Heart left ventricle (tissue), 16 donors: ENCODE data around the gene TRIM14. TPM values are rescaled to one million over a fixed set of nuclear protein-coding genes. Genes with fewer than 3 reads are reported as not detected.

Experiments
- ATAC-seq, 4 donors: fragments of 200-7000 bp; cut with Tn5 transposase; one replicate each; pipeline ENCODE4 v1.9.1; 2020 to 2022; ENCODE audit warnings: moderate library complexity in 4 of 4, mild to moderate bottlenecking in 3 of 4, moderate number of reproducible peaks in 1 of 4
- DNase-seq, 5 donors: peaks; one replicate each; pipeline ENCODE4 v3.0.0-alpha.2; 2020
- H3K27ac ChIP-seq, 12 donors: fragments of 200-600 bp; sonication (generic) in 4 of 12; one replicate each; pipeline versions ENCODE4 v1.5.0 to v1.8.0; 2016 to 2022; ENCODE audit warnings: mild to moderate bottlenecking in 2 of 12
- H3K27me3 ChIP-seq, 9 donors: fragments of 200-600 bp; sonication (generic) in 2 of 9; one replicate each; pipeline versions ENCODE4 v1.5.1 to v1.8.0; 2016 to 2022; ENCODE audit warnings: mild to moderate bottlenecking in 3 of 9
- H3K36me3 ChIP-seq, 9 donors: fragments of 200-600 bp; sonication (generic) in 2 of 9; one replicate each; pipeline versions ENCODE4 v1.5.0 to v1.8.0; 2018 to 2022; ENCODE audit warnings: mild to moderate bottlenecking in 2 of 9
- H3K4me1 ChIP-seq, 12 donors: fragments of 200-600 bp; sonication (generic) in 4 of 12; one replicate each; pipeline versions ENCODE4 v1.5.0 to v1.8.0; 2016 to 2022; ENCODE audit warnings: mild to moderate bottlenecking in 3 of 12
- H3K4me3 ChIP-seq, 12 donors: fragments of 200-600 bp; sonication (generic) in 4 of 12; one replicate each; pipeline versions ENCODE4 v1.5.0 to v1.8.0; 2017 to 2022; ENCODE audit warnings: mild to moderate bottlenecking in 9 of 12, moderate library complexity in 4 of 12
- H3K9me3 ChIP-seq, 12 donors: fragments of 200-600 bp; sonication (generic) in 4 of 12; one replicate each; pipeline versions ENCODE4 v1.5.0 to v1.8.0; 2016 to 2022; ENCODE audit warnings: mild to moderate bottlenecking in 1 of 12
- CTCF ChIP-seq, 12 donors: fragments of 200-600 bp; sonication (generic) in 4 of 12; IDR thresholded peaks; one replicate each; pipeline versions ENCODE4 v1.5.0 to v1.8.0; 2018 to 2022; ENCODE audit warnings: antibody characterized with exemption in 12 of 12, mild to moderate bottlenecking in 5 of 12
- POLR2A ChIP-seq, 2 donors: fragments of 450-650 bp; IDR thresholded peaks; one replicate each; pipeline ENCODE4 v1.6.1; 2017; ENCODE audit warnings: antibody characterized with exemption in 2 of 2, mild to moderate bottlenecking in 2 of 2, moderate library complexity in 2 of 2
- WGBS, 4 donors: extraction: QIAGEN DNeasy Blood & Tissue Kit in 2 of 4; methylation state at CpG; one replicate each; pipeline versions ENCODE4 v1.1.5 to v1.1.7; 2013 to 2018; 5-methylcytosine and 5-hydroxymethylcytosine counted together
- intact Hi-C, 10 donors: fragments of 100-400 bp; cut with DNase I; formaldehyde crosslinking; loops; one replicate each; pipeline versions ENCODE4 v1.11.1 to v1.14.2; 2022
- polyA plus RNA-seq, 2 donors: library from polyadenylated mRNA; stranded (reverse); fragments of 200-250 nt; gene quantifications; one replicate each; pipeline ENCODE4 v1.2.3, GENCODE V29; 2013
- total RNA-seq, 9 donors: library from RNA; depleted of rRNA in 2 of 9; stranded (reverse); fragments of >200 nt in 2 of 9; fragmentation: NEBNext Ultra II Directional in 3 of 9; extraction: Animal tissue kit (Norgen Biotek cat#: 25700) in 3 of 9; gene quantifications; one replicate each; pipeline versions ENCODE4 v1.1.0 to v1.2.4, GENCODE V29; 2016 to 2023
- donor health status: ischemic (EF 13 %, LVEDD 7.1; RV severe dilation, severe dysfunction).
- donor health status: healthy with polysubstance abuse.
- donor health status: DM: no; HTN: yes; CAD: no.
- donor health status: DM: no; HTN: no; CAD: no.
- donor health status: ischemic (EF 25% LVEDD 6.9; RV normal size, moderate dysfunction).
- donor health status: ischemic (EF 25% LVEDD 5.7; RV mildly dilated, moderate dysfunction).
- donor health status: healthy.
- donor health status: DM: yes; HTN: yes; CAD: no.
- donor health status: ischemic (EF 35%, LVEDD 5.7; RV mildly dilated, moderate dysfunction).
- donor health status: nonischemic (EF 11% LVEDD 7.7; RV severe dilation, severe dysfunction).
- donor health status: DM: yes; HTN: yes; CAD: no.
- donor health status: PGD.
- donor health status: ischemic (EF 29% LVEDD 5.4; RV normal size, mild dysfunction).
- donor health status: nonischemic (EF 23%, LVEDD 6.1; RV moderate dilation, normal function).

Gene TRIM14
- total and polyA plus RNA-seq, 11 donors: 0.89 to 20.8 (median 1.9) TPM

DNA sequence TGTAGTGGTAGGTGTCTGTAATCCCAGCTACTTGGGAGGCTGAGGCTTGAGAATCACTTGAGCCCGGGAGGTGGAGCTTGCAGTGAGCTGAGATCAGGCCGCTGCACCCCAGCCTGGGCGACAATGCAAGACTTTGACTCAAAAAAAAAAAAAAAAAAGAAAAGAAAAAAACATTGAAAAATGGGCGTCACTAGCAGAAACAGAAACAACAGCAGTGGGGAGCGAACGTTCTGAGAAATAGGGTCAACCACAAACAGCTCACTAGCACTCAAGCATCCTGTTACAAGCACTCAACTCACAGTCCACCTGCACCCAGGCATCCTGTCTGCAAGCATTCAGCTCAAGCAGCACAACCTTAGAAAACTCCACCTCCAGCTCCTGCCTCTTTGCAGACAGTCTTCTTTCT, 17.2 kb downstream of the TRIM14 start:
- no peaks in the 10 kb centered on the region for H3K27me3 ChIP-seq
- H3K36me3 ChIP-seq: peaks cover 0 to 28% (median 0%) of the 10 kb centered on the region in 9 donors
- WGBS, 4 donors: 42 to 66% (median 55%) methylated on average over 6 of the region's 6 CpGs
- peak in 2 of 4 donors; percentile 38 to 49 for ATAC-seq
- peak overlapping the region in 1 of 12 donors; percentile 75 for H3K27ac ChIP-seq
- peak overlapping the region in 1 of 12 donors; percentile 2 for H3K4me3 ChIP-seq
- H3K4me1 ChIP-seq: peaks cover 0 to 73% (median 0%) of the 10 kb centered on the region in 12 donors
- H3K9me3 ChIP-seq: peaks cover 0 to 13% (median 0%) of the 10 kb centered on the region in 12 donors
- DNase-seq: no peak
- intact Hi-C loops: no loop called here
- TF ChIP-seq CTCF (IDR thresholded peaks at IDR 0.05) (no peak), POLR2A (IDR thresholded peaks at IDR 0.05) (no peak)

DNA sequence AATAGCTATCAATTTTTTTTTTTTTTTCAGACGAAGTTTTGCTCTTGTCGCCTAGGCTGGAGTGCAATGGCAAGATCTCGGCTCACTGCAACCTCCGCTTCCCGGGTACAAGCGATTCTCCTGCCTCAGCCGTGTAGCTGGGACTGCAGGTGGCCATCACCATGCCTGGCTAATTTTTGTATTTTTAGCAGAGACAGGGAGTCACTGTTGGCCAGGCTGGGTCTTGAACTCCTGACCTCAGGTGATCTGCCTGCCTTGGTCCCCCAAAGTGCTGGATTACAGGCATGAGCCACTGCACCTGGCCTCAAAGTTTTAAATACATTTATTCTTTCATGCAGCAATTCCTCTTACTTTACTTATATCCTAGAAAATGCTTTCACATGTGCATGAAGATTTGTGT, 17.6 kb downstream of the TRIM14 start:
- peak overlapping the region in 1 of 12 donors; percentile 75 for H3K27ac ChIP-seq
- intact Hi-C loops: no loop called here

DNA sequence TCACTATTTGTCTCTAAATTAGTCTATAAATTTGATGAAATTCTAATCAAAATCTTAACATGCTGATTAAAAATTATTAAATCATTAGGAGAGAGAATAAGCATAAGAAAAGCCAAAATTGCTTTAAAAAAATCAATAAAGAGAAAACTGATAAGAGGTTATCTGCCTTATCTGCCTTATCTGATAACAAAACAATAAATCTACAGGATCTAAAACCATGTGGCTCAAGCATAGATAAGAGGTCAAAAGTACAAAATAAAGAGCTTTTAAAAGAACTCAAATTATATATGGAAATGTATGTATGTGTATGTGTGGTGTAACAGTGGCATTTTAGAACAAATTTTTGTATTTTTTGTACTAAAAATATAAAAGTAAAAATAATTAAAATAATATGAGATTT, 18.6 kb downstream of the TRIM14 start:
- no peak overlapping the region for H3K4me3 ChIP-seq
- H3K27ac ChIP-seq: peak overlapping the region in 1 of 12 donors; percentile 75
- H3K27me3 ChIP-seq: no peaks in the 10 kb centered on the region
- peaks cover 0 to 39% (median 0%) of the 10 kb centered on the region in 9 donors for H3K36me3 ChIP-seq
- H3K4me1 ChIP-seq: peaks cover 0 to 60% (median 0%) of the 10 kb centered on the region in 12 donors
- no peak for ATAC-seq
- no peaks in the 10 kb centered on the region for H3K9me3 ChIP-seq
- intact Hi-C loops: no loop called here
- DNase-seq: no peak
- TF ChIP-seq CTCF (IDR thresholded peaks at IDR 0.05): no peak
- TF ChIP-seq POLR2A (IDR thresholded peaks at IDR 0.05): no peak

More for the DNA sequence above, 17.6 kb downstream of the TRIM14 start:
- peaks cover 0 to 9% (median 0%) of the 10 kb centered on the region in 12 donors for H3K9me3 ChIP-seq
- WGBS, 4 donors: 89 to 95% (median 92%) methylated on average over 7 of the region's 7 CpGs
- no peak for DNase-seq
- no peak overlapping the region for H3K4me3 ChIP-seq
- H3K36me3 ChIP-seq: peaks cover 0 to 30% (median 0%) of the 10 kb centered on the region in 9 donors
- peaks cover 0 to 69% (median 0%) of the 10 kb centered on the region in 12 donors for H3K4me1 ChIP-seq
- H3K27me3 ChIP-seq: no peaks in the 10 kb centered on the region
- ATAC-seq: no peak
- TF ChIP-seq POLR2A (IDR thresholded peaks at IDR 0.05) (no peak), CTCF (IDR thresholded peaks at IDR 0.05) (no peak)

DNA sequence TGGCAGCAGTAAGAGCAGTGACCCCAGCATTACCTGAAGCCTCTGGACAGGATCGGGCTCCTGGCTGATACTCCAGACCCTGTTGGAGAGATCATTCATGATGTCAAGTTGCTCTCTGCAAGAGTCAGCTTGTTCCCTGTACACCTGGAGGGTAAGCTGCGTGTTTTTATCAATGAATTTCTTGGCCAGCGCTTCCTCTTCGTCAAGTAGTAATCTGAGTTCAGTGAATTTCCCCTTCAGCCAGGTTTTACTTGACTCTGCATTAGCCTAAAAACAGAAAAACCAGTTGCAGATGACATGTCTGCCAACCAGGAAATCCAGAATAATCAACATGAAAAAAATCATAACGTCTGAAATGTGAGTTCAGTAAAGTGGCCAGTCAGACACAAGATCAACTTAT, 19.1 kb downstream of the TRIM14 start:
- peaks cover 0 to 45% (median 0%) of the 10 kb centered on the region in 9 donors for H3K36me3 ChIP-seq
- peaks cover 0 to 55% (median 0%) of the 10 kb centered on the region in 12 donors for H3K4me1 ChIP-seq
- 79 to 87% (median 82%) methylated on average over 5 of the region's 5 CpGs for whole genome bisulfite sequencing, 4 donors
- intact Hi-C loops: no loop called here
- TF ChIP-seq CTCF (IDR thresholded peaks at IDR 0.05): no peak
- TF ChIP-seq POLR2A (IDR thresholded peaks at IDR 0.05): no peak
- H3K27ac ChIP-seq: peak overlapping the region in 1 of 12 donors; percentile 14
- no peaks in the 10 kb centered on the region for H3K27me3 ChIP-seq
- ATAC-seq (no peak), DNase-seq (no peak)
- no peaks in the 10 kb centered on the region for H3K9me3 ChIP-seq
- H3K4me3 ChIP-seq: no peak overlapping the region
